Measurements from ENCODE around the gene MPP1. TPM values are rescaled to one million over a fixed set of nuclear protein-coding genes. Genes with fewer than 3 reads are reported as not detected.
A peak's percentile ranks its signal among the peaks of the same experiment; 100 is the strongest.

MPP1 gene
- total RNA-seq, 1 experiment from 2014 or later = 13.8 TPM

GRCh38 chrX:154775419-154776349 lies 29.6 kb downstream of the MPP1 start:
- DNase-seq (ENCODE audit: low read depth) = no peak

GRCh38 chrX:154774622-154775021 lies 30.7 kb downstream of the MPP1 start:
- DNase-seq (ENCODE audit: low read depth) = no peak

GRCh38 chrX:154762537-154763296 lies 42.6 kb downstream of the MPP1 start, which contains the start of gene DKC1:
TSS of gene DKC1 (plus strand) at chrX:154762864. CDS start at chrX:154762966, 102 bp downstream.
- peak; percentile 89 for DNase-seq (ENCODE audit: low read depth)

GRCh38 chrX:154761977-154762536 lies 43.2 kb downstream of the MPP1 start:
- peak; percentile 17 for DNase-seq (ENCODE audit: low read depth)

GRCh38 chrX:154758696-154759095 lies 46.6 kb downstream of the MPP1 start:
- no peak for DNase-seq (ENCODE audit: low read depth)

- DNase-seq (ENCODE audit: low read depth) = no peak
Measured at GRCh38 chrX:154751669-154752271, 53.5 kb downstream of the MPP1 start.

GRCh38 chrX:154751203-154751668 lies 54.0 kb downstream of the MPP1 start:
- DNase-seq (ENCODE audit: low read depth) = no peak

GRCh38 chrX:154750301-154751202 lies 54.7 kb downstream of the MPP1 start, which contains the start of gene GAB3:
TSS of gene GAB3 (minus strand) at chrX:154751077. CDS start at chrX:154751025, 52 bp downstream.
- peak; percentile 36 for DNase-seq (ENCODE audit: low read depth)

GRCh38 chrX:154749856-154750255 lies 55.4 kb downstream of the MPP1 start:
- DNase-seq (ENCODE audit: low read depth) = no peak

- DNase-seq (ENCODE audit: low read depth) = peak; percentile 43
Measured at GRCh38 chrX:154748712-154749339, 56.5 kb downstream of the MPP1 start.

GRCh38 chrX:154742613-154743012 lies 62.7 kb downstream of the MPP1 start:
- no peak for DNase-seq (ENCODE audit: low read depth)

- DNase-seq (ENCODE audit: low read depth) = no peak
Measured at GRCh38 chrX:154739952-154740465, 65.3 kb downstream of the MPP1 start.

GRCh38 chrX:154738011-154738738 lies 67.1 kb downstream of the MPP1 start:
- peak; percentile 75 for DNase-seq (ENCODE audit: low read depth)

GRCh38 chrX:154737136-154737535 lies 68.1 kb downstream of the MPP1 start:
- no peak for DNase-seq (ENCODE audit: low read depth)

GRCh38 chrX:154735695-154736393 lies 69.4 kb downstream of the MPP1 start:
- DNase-seq (ENCODE audit: low read depth) = peak; percentile 49

- no peak for DNase-seq (ENCODE audit: low read depth)
Measured at GRCh38 chrX:154734061-154734781, 71.1 kb downstream of the MPP1 start.

- DNase-seq (ENCODE audit: low read depth) = no peak
Measured at GRCh38 chrX:154733066-154733425, 72.2 kb downstream of the MPP1 start.
